OCI-LY7 (cell line): ENCODE results near the gene SIK3.

Source experiments
- CTCF ChIP-seq: fragments of 200-600 bp; sonication (generic); conservative IDR thresholded peaks from 2 replicates; pipeline ENCODE4 v1.5.1; 2014; ENCODE audit warnings: mild to moderate bottlenecking, antibody characterized with exemption, low read length, moderate library complexity, mixed read lengths
- EZH2phosphoT487 ChIP-seq: fragments of 200-600 bp; sonication (generic); IDR thresholded peaks from 2 replicates; pipeline ENCODE4 v1.6.1; 2018; ENCODE audit warnings: low read depth, borderline replicate concordance, mild to moderate bottlenecking, mixed run types, antibody characterized with exemption, low read length, moderate library complexity, mixed read lengths

- TF ChIP-seq CTCF (no peak), EZH2phosphoT487 (no peak)
Measured at GRCh38 chr11:116910378-116910777, 187.8 kb downstream of the SIK3 start.
